Ishikawa (cell line): ENCODE data around the gene FSHR.

ENCODE experiments used
- CEBPB ChIP-seq: IDR thresholded peaks from 2 replicates; pipeline ENCODE4 v1.6.1; 2012
- CREB1 ChIP-seq: IDR thresholded peaks from 2 replicates; pipeline ENCODE4 v1.6.1; 2012; ENCODE audit warnings: low read depth
- EGR1 ChIP-seq: IDR thresholded peaks from 2 replicates; pipeline ENCODE4 v1.6.1; 2012
- EP300 ChIP-seq: IDR thresholded peaks from 2 replicates; pipeline ENCODE4 v1.6.1; 2012; ENCODE audit warnings: borderline replicate concordance
- FOXM1 ChIP-seq: IDR thresholded peaks from 2 replicates; pipeline ENCODE4 v1.6.1; 2012; ENCODE audit warnings: low read depth, borderline replicate concordance
- MAX ChIP-seq: IDR thresholded peaks from 2 replicates; pipeline ENCODE4 v1.6.1; 2012
- NFIC ChIP-seq: IDR thresholded peaks from 2 replicates; pipeline ENCODE4 v1.6.1; 2012
- RAD21 ChIP-seq: IDR thresholded peaks from 2 replicates; pipeline ENCODE4 v1.6.1; 2012; ENCODE audit warnings: low read depth
- REST ChIP-seq: IDR thresholded peaks from 2 replicates; pipeline ENCODE4 v1.6.1; 2012; ENCODE audit warnings: low read depth, mild to moderate bottlenecking
- TAF1 ChIP-seq: IDR thresholded peaks from 2 replicates; pipeline ENCODE4 v1.6.1; 2012; ENCODE audit warnings: low read depth, mild to moderate bottlenecking
- TCF12 ChIP-seq: IDR thresholded peaks from 2 replicates; pipeline ENCODE4 v1.6.1; 2012; ENCODE audit warnings: low read depth
- TEAD4 ChIP-seq: IDR thresholded peaks from 2 replicates; pipeline ENCODE4 v1.6.1; 2012
- USF1 ChIP-seq: IDR thresholded peaks from 2 replicates; pipeline ENCODE4 v1.6.1; 2012
- YY1 ChIP-seq: IDR thresholded peaks from 2 replicates; pipeline ENCODE4 v1.6.1; 2012; ENCODE audit warnings: low read depth
- ZBTB7A ChIP-seq: IDR thresholded peaks from 2 replicates; pipeline ENCODE4 v1.6.1; 2012; ENCODE audit warnings: low read depth

FSHR gene

GRCh38 chr2:48961009-48961408 lies 193.3 kb downstream of the FSHR start:
- TF ChIP-seq EGR1 (no peak), RAD21 (no peak), NFIC (no peak), USF1 (no peak), ZBTB7A (no peak), EP300 (no peak), TAF1 (no peak), YY1 (no peak), FOXM1 (no peak), CREB1 (no peak), TEAD4 (no peak), MAX (no peak), CEBPB (no peak), TCF12 (no peak), REST (no peak)

- no peak for TF ChIP-seq FOXM1
- no peak for TF ChIP-seq CREB1
- TF ChIP-seq CEBPB = no peak
- no peak for TF ChIP-seq NFIC
- TF ChIP-seq RAD21 = no peak
- no peak for TF ChIP-seq EGR1
- no peak for TF ChIP-seq USF1
Observed at GRCh38 chr2:48954935-48955334, 199.4 kb downstream of the FSHR start.

GRCh38 chr2:48954311-48954710 lies 200.0 kb downstream of the FSHR start:
- no peak for TF ChIP-seq REST
- TF ChIP-seq NFIC = no peak
- no peak for TF ChIP-seq EP300
- no peak for TF ChIP-seq CREB1
- TF ChIP-seq EGR1 = no peak
- TF ChIP-seq USF1 = no peak
- no peak for TF ChIP-seq MAX
- TF ChIP-seq YY1 = no peak
- no peak for TF ChIP-seq TEAD4
- no peak for TF ChIP-seq RAD21
- TF ChIP-seq ZBTB7A = no peak
- TF ChIP-seq TAF1 = no peak
- no peak for TF ChIP-seq FOXM1
- TF ChIP-seq TCF12 = no peak
- no peak for TF ChIP-seq CEBPB

GRCh38 chr2:48952614-48953013 lies 201.7 kb downstream of the FSHR start:
- TF ChIP-seq RAD21 (no peak), EGR1 (no peak), NFIC (no peak), REST (no peak), EP300 (no peak), CREB1 (no peak), TCF12 (no peak), FOXM1 (no peak), CEBPB (no peak), MAX (no peak), TAF1 (no peak), ZBTB7A (no peak), TEAD4 (no peak), USF1 (no peak), YY1 (no peak)
